H9 (cell line): ENCODE measurements around the gene DPP10. TPM values are rescaled to one million over a fixed set of nuclear protein-coding genes. Genes with fewer than 3 reads are reported as not detected.

Experiments
- DNase-seq: peaks from one replicate; pipeline ENCODE4 v3.0.0-alpha.2; 2017
- H2AFZ ChIP-seq: one replicate; pipeline ENCODE4 v1.6.1; 2013; ENCODE audit warnings: mild to moderate bottlenecking, low read length, control low read depth, moderate library complexity
- H2AK5ac ChIP-seq: 2 replicates; pipeline ENCODE4 v1.6.1; 2013; ENCODE audit warnings: low read length, control low read depth, mixed read lengths; ENCODE audit not compliant: insufficient read length
- H2BK120ac ChIP-seq: one replicate; pipeline ENCODE4 v1.6.1; 2013; ENCODE audit warnings: low read depth, mild to moderate bottlenecking, low read length, control low read depth, inconsistent platforms; ENCODE audit not compliant: poor library complexity, severe bottlenecking
- H2BK12ac ChIP-seq: 2 replicates; pipeline ENCODE4 v1.6.1; 2013; ENCODE audit warnings: low read length, control low read depth, mixed read lengths, low read depth; ENCODE audit not compliant: insufficient read length
- H2BK15ac ChIP-seq: 2 replicates; pipeline ENCODE4 v1.6.1; 2013; ENCODE audit warnings: low read depth, low read length, control low read depth
- H2BK20ac ChIP-seq: one replicate; pipeline ENCODE4 v1.6.1; 2013; ENCODE audit warnings: low read depth, mild to moderate bottlenecking, low read length, control low read depth, inconsistent platforms; ENCODE audit not compliant: poor library complexity, severe bottlenecking
- H2BK5ac ChIP-seq: 2 replicates; pipeline ENCODE4 v1.6.1; 2013; ENCODE audit warnings: low read length, control low read depth, mixed read lengths; ENCODE audit not compliant: insufficient read length
- H3K14ac ChIP-seq: 2 replicates; pipeline ENCODE4 v1.6.1; 2013; ENCODE audit warnings: low read length, control low read depth; ENCODE audit not compliant: insufficient read depth
- H3K18ac ChIP-seq: 2 replicates; pipeline ENCODE4 v1.6.1; 2013; ENCODE audit warnings: low read depth, mild to moderate bottlenecking, mixed read lengths, low read length, control low read depth; ENCODE audit not compliant: insufficient read length
- H3K23ac ChIP-seq: 2 replicates; pipeline ENCODE4 v1.6.1; 2013; ENCODE audit warnings: low read length, control low read depth, mixed read lengths, low read depth; ENCODE audit not compliant: insufficient read length
- H3K23me2 ChIP-seq: 2 replicates; pipeline ENCODE4 v1.6.1; 2013; ENCODE audit warnings: low read depth, mild to moderate bottlenecking, mixed read lengths, low read length, control low read depth; ENCODE audit not compliant: insufficient read length, poor library complexity, severe bottlenecking
- H3K27ac ChIP-seq: 2 replicates; pipeline ENCODE4 v1.5.1; 2013; ENCODE audit warnings: low read length, control low read depth, mixed read lengths, low read depth; ENCODE audit not compliant: insufficient read length
- H3K27me3 ChIP-seq: 2 replicates; pipeline ENCODE4 v1.6.1; 2013; ENCODE audit warnings: low read length, control low read depth, inconsistent platforms; ENCODE audit not compliant: insufficient read depth
- H3K4ac ChIP-seq: 2 replicates; pipeline ENCODE4 v1.6.1; 2013; ENCODE audit warnings: low read depth, mild to moderate bottlenecking, control low read depth, inconsistent platforms, low read length, moderate library complexity
- H3K4me1 ChIP-seq: 2 replicates; pipeline ENCODE4 v1.6.1; 2013; ENCODE audit warnings: low read length, control low read depth, inconsistent platforms; ENCODE audit not compliant: insufficient read depth
- H3K4me2 ChIP-seq: 2 replicates; pipeline ENCODE4 v1.6.1; 2013; ENCODE audit warnings: low read length, control low read depth, mixed read lengths; ENCODE audit not compliant: insufficient read length, insufficient read depth
- H3K56ac ChIP-seq: 2 replicates; pipeline ENCODE4 v1.6.1; 2013; ENCODE audit warnings: low read depth, mild to moderate bottlenecking, mixed read lengths, low read length, control low read depth; ENCODE audit not compliant: insufficient read length
- H3K79me1 ChIP-seq: 2 replicates; pipeline ENCODE4 v1.6.1; 2013; ENCODE audit warnings: low read depth, mild to moderate bottlenecking, moderate library complexity, low read length, control low read depth, inconsistent platforms; ENCODE audit not compliant: insufficient read depth, poor library complexity, severe bottlenecking
- H3K79me2 ChIP-seq: 2 replicates; pipeline ENCODE4 v1.6.1; 2013; ENCODE audit warnings: low read length, control low read depth, inconsistent platforms; ENCODE audit not compliant: insufficient read depth
- H3K9ac ChIP-seq: 2 replicates; pipeline ENCODE4 v1.6.1; 2013; ENCODE audit warnings: low read length, control low read depth, mixed read lengths; ENCODE audit not compliant: insufficient read length; ENCODE audit errors: extremely low read depth
- H3K9me3 ChIP-seq: one replicate; pipeline ENCODE4 v1.6.1; 2013; ENCODE audit warnings: low read depth, low read length, inconsistent platforms; ENCODE audit not compliant: control insufficient read depth
- H3T11ph ChIP-seq: one replicate; pipeline ENCODE4 v1.6.1; 2013; ENCODE audit warnings: mild to moderate bottlenecking, low read length, control low read depth, inconsistent platforms
- H4K20me1 ChIP-seq: one replicate; pipeline ENCODE4 v1.6.1; 2013; ENCODE audit not compliant: control insufficient read depth, insufficient read length, insufficient read depth
- H4K5ac ChIP-seq: 2 replicates; pipeline ENCODE4 v1.6.1; 2013; ENCODE audit warnings: low read depth, mild to moderate bottlenecking, mixed read lengths, low read length, control low read depth; ENCODE audit not compliant: insufficient read length
- H4K8ac ChIP-seq: replicated peaks from 2 replicates; pipeline ENCODE4 v1.6.1; 2013; ENCODE audit warnings: low read length, control low read depth, mixed read lengths, low read depth; ENCODE audit not compliant: insufficient read length
- H4K91ac ChIP-seq: 2 replicates; pipeline ENCODE4 v1.6.1; 2013; ENCODE audit warnings: low read depth, mild to moderate bottlenecking, moderate library complexity, mixed read lengths, low read length, control low read depth; ENCODE audit not compliant: insufficient read length
- H3K27ac Mint-ChIP-seq, 3 experiments: 2 replicates in 2 of 3; 3 replicates in 1 of 3; pipeline ENCODE4 v1.8.0; 2020 to 2021; ENCODE audit warnings: mixed read lengths in 3 of 3, mild to moderate bottlenecking in 1 of 3, moderate library complexity in 1 of 3
- H3K27me3 Mint-ChIP-seq: 2 replicates; pipeline ENCODE4 v1.8.0; 2021; ENCODE audit warnings: low read depth, mild to moderate bottlenecking, moderate library complexity, mixed read lengths
- H3K36me3 Mint-ChIP-seq, 3 experiments: 2 replicates in 2 of 3; 3 replicates in 1 of 3; pipeline ENCODE4 v1.8.0; 2020 to 2021; ENCODE audit warnings: low read depth in 3 of 3, mixed read lengths in 3 of 3; ENCODE audit not compliant: insufficient read depth in 1 of 3
- H3K4me1 Mint-ChIP-seq, 2 experiments: 2 replicates each; pipeline ENCODE4 v1.8.0; 2020; ENCODE audit warnings: mixed read lengths in 2 of 2
- H3K4me3 Mint-ChIP-seq, 2 experiments: 2 replicates in 1 of 2; 3 replicates in 1 of 2; pipeline ENCODE4 v1.8.0; 2020 to 2021; ENCODE audit warnings: mild to moderate bottlenecking in 2 of 2, mixed read lengths in 2 of 2, moderate library complexity in 1 of 2
- H3K9me3 Mint-ChIP-seq, 2 experiments: 2 replicates in 1 of 2; 3 replicates in 1 of 2; pipeline ENCODE4 v1.8.0; 2020; ENCODE audit warnings: mild to moderate bottlenecking in 2 of 2, mixed read lengths in 2 of 2, moderate library complexity in 1 of 2
- CTCF ChIP-seq: fragments of 200-600 bp; sonication (generic); conservative IDR thresholded peaks from 3 replicates; pipeline ENCODE4 v1.8.0; 2021; ENCODE audit warnings: antibody characterized with exemption, mild to moderate bottlenecking
- WGBS: extraction: QIAGEN DNeasy Blood & Tissue Kit; methylation state at CpG from one replicate; pipeline ENCODE4 v1.1.7; 2013; ENCODE audit warnings: missing lambda C conversion rate, low lambda C conversion rate, mixed read lengths; ENCODE audit not compliant: insufficient read length; ENCODE audit errors: extremely low coverage; 5-methylcytosine and 5-hydroxymethylcytosine counted together
- total RNA-seq: library from RNA; stranded (reverse); gene quantifications from 2 replicates; pipeline ENCODE4 v1.2.1, GENCODE V29; 2021

DPP10 gene
- total RNA-seq, 1 experiment from 2014 or later: 11.3 TPM

- Mint-ChIP-seq H3K4me3 (no peak overlapping the region), H3K27ac (no peak overlapping the region), H3K36me3 (no peaks in the 10 kb centered on the region), H3K27me3 (no peaks in the 10 kb centered on the region; the same call in 1 of the 2 replicates), H3K9me3 (no peaks in the 10 kb centered on the region), H3K4me1 (peaks cover 14 to 15% of the 10 kb centered on the region in 2 experiments; a peak in 3 of 4 replicates)
- Histone ChIP-seq H3K27me3 (no peaks in the 10 kb centered on the region), H3K18ac (no peak overlapping the region), H3K9ac (no peak overlapping the region), H2BK20ac (no peak overlapping the region), H3K4me1 (no peaks in the 10 kb centered on the region), H2BK15ac (no peak overlapping the region), H3K79me2 (no peaks in the 10 kb centered on the region), H2AFZ (no peak overlapping the region), H3K79me1 (no peaks in the 10 kb centered on the region), H3K23ac (no peak overlapping the region), H4K91ac (no peak overlapping the region), H2BK120ac (no peak overlapping the region), H3T11ph (no peak overlapping the region), H3K14ac (no peak overlapping the region; the same call in 1 of the 2 replicates), H4K8ac (no peak overlapping the region), H2BK5ac (no peak overlapping the region), H3K4me2 (no peak overlapping the region), H2AK5ac (no peak overlapping the region), H3K4ac (no peak overlapping the region), H3K27ac (no peak overlapping the region), H4K5ac (no peak overlapping the region), H4K20me1 (no peaks in the 10 kb centered on the region), H3K23me2 (no peaks in the 10 kb centered on the region), H2BK12ac (no peak overlapping the region), H3K56ac (no peak overlapping the region), H3K9me3 (no peaks in the 10 kb centered on the region)
- TF ChIP-seq CTCF: no peak
- DNase-seq: no peak
- no CpG with 5 or more reads among the region's 2 CpGs for WGBS
Observed at GRCh38 chr2:114550364-114550763, 107.9 kb downstream of the DPP10 start.
